GM12801 (cell line): Measurements from ENCODE around the gene STYXL1.

Source experiments
- CTCF ChIP-seq: IDR thresholded peaks from one replicate; pipeline ENCODE4 v1.5.1; 2011; ENCODE audit warnings: control low read depth; ENCODE audit not compliant: insufficient read length; ENCODE audit errors: extremely low read depth

The STYXL1 gene

DNA sequence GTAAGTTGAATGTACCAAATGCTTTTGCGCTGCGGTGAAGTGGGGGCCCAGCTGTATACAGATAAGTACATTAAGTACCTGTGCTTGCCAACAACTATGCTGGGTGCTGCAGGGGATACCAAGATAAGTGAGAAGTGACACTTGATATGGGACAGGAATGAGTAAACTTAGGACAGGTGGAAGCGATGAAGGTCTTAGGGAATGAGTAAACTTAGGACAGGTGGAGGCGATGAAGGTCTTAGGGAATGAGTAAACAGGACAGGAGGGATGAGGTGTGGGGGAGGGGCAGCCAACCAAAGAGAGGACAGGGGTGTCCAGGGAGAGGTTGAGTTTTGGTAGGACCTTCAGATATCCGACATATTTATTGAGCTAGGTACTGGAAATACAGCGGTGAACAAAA, 1.5 kb upstream of the STYXL1 start:
- no peak for TF ChIP-seq CTCF

- no peak for TF ChIP-seq CTCF
Measured at GRCh38 chr7:76048668-76048988, 828 bp upstream of the STYXL1 start.

DNA sequence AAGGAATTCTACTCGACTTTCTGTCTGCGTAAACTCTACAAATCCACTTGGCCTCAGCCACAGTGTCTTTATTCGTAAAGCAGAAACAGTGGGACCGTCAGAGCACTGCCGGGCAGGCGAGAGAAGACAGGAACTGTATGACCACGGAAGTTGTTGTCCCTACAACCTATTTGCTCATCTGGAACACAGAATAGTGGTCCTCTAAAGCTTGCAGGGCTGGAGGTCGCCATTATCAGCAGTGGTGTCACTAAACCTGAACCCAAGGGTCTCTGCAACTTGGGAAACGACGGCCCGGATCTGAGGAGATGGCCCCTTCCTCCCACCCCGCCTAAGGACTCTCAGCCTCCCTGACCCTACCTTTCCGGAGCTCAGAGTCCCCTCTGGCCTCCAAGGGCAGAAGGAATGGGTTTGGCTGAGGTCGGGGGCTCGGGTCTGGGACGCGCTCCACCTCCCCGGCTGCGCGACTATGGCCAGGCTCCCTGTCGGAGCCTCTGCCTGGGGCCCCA, 442 bp downstream of the STYXL1 start:
- no peak for TF ChIP-seq CTCF

- no peak for TF ChIP-seq CTCF
Measured at GRCh38 chr7:76044375-76044865, 3.4 kb downstream of the STYXL1 start.

DNA sequence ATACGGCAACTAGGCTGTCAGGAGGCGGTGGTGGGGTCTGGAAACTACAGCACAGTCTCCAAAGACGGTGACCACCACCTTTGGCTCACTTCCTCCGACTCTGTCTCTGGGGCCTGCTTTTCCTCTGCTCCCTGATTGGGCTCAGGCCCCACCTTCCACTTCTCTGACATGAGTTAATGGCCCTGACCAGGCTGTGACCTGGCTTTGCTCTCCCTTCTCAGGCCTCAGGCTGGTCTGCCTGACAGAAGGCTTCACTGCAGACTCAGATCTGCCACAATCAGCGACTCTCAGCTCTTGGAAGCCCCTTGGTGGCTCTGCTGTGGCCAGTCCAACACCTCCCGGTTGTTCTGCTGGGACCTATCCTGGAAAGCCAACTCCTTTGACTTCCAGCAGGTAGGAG, 7.7 kb downstream of the STYXL1 start:
- TF ChIP-seq CTCF: no peak

DNA sequence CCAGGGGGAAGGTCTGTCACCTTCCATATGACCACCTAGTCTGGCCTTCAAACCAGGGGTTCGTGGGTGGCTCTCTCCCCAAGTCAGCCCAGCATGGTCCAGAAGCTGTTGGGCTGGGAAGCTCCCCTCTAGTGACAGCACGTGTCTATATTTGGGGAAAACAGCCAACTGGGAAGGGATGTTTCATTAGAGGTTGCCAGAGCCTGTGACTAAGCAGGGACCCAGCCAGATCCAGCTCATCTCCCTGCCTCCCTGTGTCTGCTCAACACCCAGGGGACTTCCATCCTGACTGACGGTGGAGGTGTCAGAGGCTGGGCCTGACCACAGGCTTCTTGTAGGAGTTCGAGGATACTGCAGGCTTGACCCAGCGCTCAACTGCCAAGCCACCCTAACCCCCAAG, 10.5 kb downstream of the STYXL1 start:
- no peak for TF ChIP-seq CTCF

GRCh38 chr7:76031964-76032363, 15.8 kb downstream of the STYXL1 start:
- no peak for TF ChIP-seq CTCF

GRCh38 chr7:76023002-76023401, 24.8 kb downstream of the STYXL1 start:
- no peak for TF ChIP-seq CTCF
